ENCODE data around the gene CKAP4. TPM values are rescaled to one million over a fixed set of nuclear protein-coding genes. Genes with fewer than 3 reads are reported as not detected.

The CKAP4 gene
- total RNA-seq, result 40.6 TPM

GRCh38 chr12:106247674-106248311, at the start of gene CKAP4:
CKAP4 (minus strand) TSS chr12:106248020; CDS start chr12:106247851, 169 bp downstream.

Small RNAs within 50 kb of the gene (small RNA-seq; reads per million reads assigned to genes)
- gene RNU7-94P, result not detected

Other genes starting within 250 kb of the CKAP4 start
- gene NUAK1, start 109.1 kb downstream of the CKAP4 start, total RNA-seq, result 26.8 TPM
- 53.5 TPM for gene TCP11L2, start 54.7 kb upstream of the CKAP4 start, total RNA-seq
- gene POLR3B, start 109.7 kb upstream of the CKAP4 start, total RNA-seq, result 20.3 TPM

Measured in diencephalon (tissue), 1 donor.